Measurements from ENCODE around the gene TCF12.

- TF ChIP-seq CTCF (IDR thresholded peaks at IDR 0.05) = no peak
- no peak for TF ChIP-seq POLR2A (IDR thresholded peaks at IDR 0.05)
Observed at GRCh38 chr15:57259568-57260040, 341.2 kb downstream of the TCF12 start.
